Measurements from ENCODE around the gene SEMA3F. TPM values are rescaled to one million over a fixed set of nuclear protein-coding genes. Genes with fewer than 3 reads are reported as not detected.

SEMA3F gene
- total and polyA plus RNA-seq, 2 donors (not counting 3 experiments of a cell fraction or from before 2014, with no cell fraction given): 65.8 to 99.1 TPM

- ChIA-PET POLR2A (no interaction called here), CTCF (interaction anchor here (1.0 to 3.6 kb wide), 11 partner anchors 9 to 85 kb away, joined by 3 to 36 read pairs (median 5); no protein-coding TSS in a partner anchor)
- peak overlapping the region; percentile 40 for H3K27ac ChIP-seq (ENCODE audit: insufficient read depth, low read depth, low read length)
- TF ChIP-seq MAX (IDR thresholded peaks at IDR 0.05; ENCODE audit: insufficient read depth, insufficient read length) (no peak), FOS (IDR thresholded peaks at IDR 0.05; ENCODE audit: borderline replicate concordance, insufficient read depth, low read length) (no peak), POLR2A (IDR thresholded peaks at IDR 0.05; ENCODE audit: low read depth, low read length) (peak; percentile 13), GATA2 (IDR thresholded peaks at IDR 0.05; ENCODE audit: insufficient read depth, insufficient read length, low read depth, low read length) (no peak), CTCF (IDR thresholded peaks at IDR 0.05; ENCODE audit: extremely low read depth in 1 of 2, insufficient read depth in 1 of 2, low read depth in 1 of 2, low read length in 2 of 2) (no peak), MYC (IDR thresholded peaks at IDR 0.05; ENCODE audit: low read depth, low read length) (no peak), EZH2 (IDR thresholded peaks at IDR 0.05; ENCODE audit: borderline replicate concordance, low read depth, low read length, severe bottlenecking) (no peak), POLR2AphosphoS5 (IDR thresholded peaks at IDR 0.05; ENCODE audit: insufficient read depth, low read depth, low read length) (no peak)
- H3K79me2 ChIP-seq (ENCODE audit: control insufficient read depth, insufficient read depth, low read length): peaks cover 63% of the 10 kb centered on the region
- peaks cover 80% of the 10 kb centered on the region for H3K4me1 ChIP-seq (ENCODE audit: control insufficient read depth, extremely low read depth, insufficient read depth, low read length)
- H4K20me1 ChIP-seq (replicated peaks; ENCODE audit: control insufficient read depth, extremely low read depth, insufficient read depth, low read length): no peaks in the 10 kb centered on the region
- peak overlapping the region; percentile 78 for H3K4me2 ChIP-seq (ENCODE audit: insufficient read depth, low read length)
- H3K9ac ChIP-seq (replicated peaks; ENCODE audit: extremely low read depth, insufficient read depth, low read length): no peak overlapping the region
- no peak overlapping the region for H3K4me3 ChIP-seq (replicated peaks in 1 of 3; ENCODE audit: insufficient read depth in 1 of 3, low read depth in 1 of 3, low read length in 3 of 3)
- no TSS peak for BruUV-seq (replicated peaks)
- no peaks in the 10 kb centered on the region for H3K27me3 ChIP-seq (ENCODE audit: control insufficient read depth in 2 of 2, insufficient read depth in 2 of 2, low read length in 2 of 2)
- dilution Hi-C loops (cut with MboI; ENCODE audit: extremely low pct_ligation_motif_present, low sequenced_read_pairs) (no loop called here), intact Hi-C loops (cut with micrococcal nuclease) (loop anchor here (1.0 to 5.0 kb wide), 2 partner anchors 9 to 79 kb away; partner anchors contain the start of gene GNAI2)
- no peak overlapping the region for H2AFZ ChIP-seq (ENCODE audit: low read depth, low read length)
- H3K36me3 ChIP-seq (ENCODE audit: control insufficient read depth in 2 of 2, extremely low read depth in 1 of 2, insufficient read depth in 2 of 2, low read length in 2 of 2): peaks cover 0 to 9% of the 10 kb centered on the region in 2 experiments
- no peaks in the 10 kb centered on the region for H3K9me1 ChIP-seq (replicated peaks; ENCODE audit: control insufficient read depth, extremely low read depth, insufficient read depth, low read length)
- FAIRE-seq (no peak), DNase-seq (ENCODE audit: low read depth, low spot score) (peak; percentile 57)
- no peaks in the 10 kb centered on the region for H3K9me3 ChIP-seq (replicated peaks; ENCODE audit: control insufficient read depth, insufficient read depth, low read length)
Observed at GRCh38 chr3:50157827-50158529, 2.9 kb downstream of the SEMA3F start.

Measured in endothelial cell of umbilical vein (primary cell).